ENCODE data around the gene LMNTD1. TPM values are rescaled to one million over a fixed set of nuclear protein-coding genes. Genes with fewer than 3 reads are reported as not detected.

Gene LMNTD1
- total and polyA plus RNA-seq, 2 of the 4 experiments (the other 2 are of a cell fraction), result 1.5 to 4.3 TPM

DNA sequence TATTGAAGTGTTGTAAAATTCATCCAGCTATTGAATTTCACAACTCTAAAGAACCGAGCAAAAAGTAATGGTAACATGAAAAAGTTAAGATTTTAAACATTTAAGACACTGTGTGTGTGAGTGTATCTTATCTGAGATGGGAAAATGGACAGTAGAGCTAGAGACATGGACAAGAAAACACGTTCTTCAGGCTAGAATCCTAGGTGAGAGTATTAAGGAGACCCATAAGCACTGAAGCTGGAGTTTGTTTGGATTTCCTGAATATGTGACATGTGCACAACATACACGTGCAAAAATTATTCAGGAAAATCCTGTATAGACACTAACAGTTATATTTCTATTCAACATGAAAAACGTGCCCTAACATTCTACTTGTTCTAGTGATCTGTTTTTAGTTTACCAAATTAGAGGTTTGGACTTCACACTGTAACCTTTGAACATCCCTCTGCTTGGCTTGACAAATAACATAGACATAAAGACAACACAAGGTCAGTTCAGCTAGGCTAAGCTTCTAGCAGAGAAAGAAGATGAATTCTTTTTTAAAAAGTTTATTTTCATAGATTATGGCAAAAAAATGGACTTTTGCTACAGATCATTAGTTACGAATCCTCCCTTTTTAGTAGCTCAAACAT, 31.3 kb downstream of the LMNTD1 start:
- Histone ChIP-seq H4K5ac (ENCODE audit: low read depth, low read length) (no peak overlapping the region), H3K4me3 (ENCODE audit: insufficient read depth, low read depth, low read length) (no peak overlapping the region)
- POLR2A ChIA-PET (ENCODE audit: unreplicated experiment), result no interaction called here

More for the DNA sequence above, 31.3 kb downstream of the LMNTD1 start:
- Histone ChIP-seq H3K9ac (ENCODE audit: low read depth, low read length) (no peak overlapping the region), H2AK9ac (replicated peaks; ENCODE audit: low read depth, low read length, poor library complexity) (no peak overlapping the region), H3K27ac (ENCODE audit: insufficient read depth, low read length) (no peak overlapping the region), H2AFZ (replicated peaks; ENCODE audit: low read length, poor library complexity) (no peak overlapping the region), H3K36me3 (ENCODE audit: control insufficient read depth, insufficient read depth, low read length) (no peaks in the 10 kb centered on the region), H4K8ac (ENCODE audit: low read depth in 2 of 2, low read length in 2 of 2) (no peak overlapping the region), H4K20me1 (ENCODE audit: insufficient read depth, low read length) (no peaks in the 10 kb centered on the region), H3K4ac (ENCODE audit: low read depth, low read length) (no peak overlapping the region), H2BK5ac (ENCODE audit: low read depth, low read length, poor library complexity, severe bottlenecking) (no peak overlapping the region), H3K14ac (replicated peaks; ENCODE audit: low read depth, low read length) (no peak overlapping the region), H3K9me3 (ENCODE audit: control insufficient read depth, insufficient read depth, low read length) (no peaks in the 10 kb centered on the region), H2BK120ac (ENCODE audit: low read depth, low read length) (no peak overlapping the region), H2BK20ac (ENCODE audit: low read depth, low read length) (no peak overlapping the region), H4K91ac (ENCODE audit: insufficient read depth, low read depth, low read length) (no peak overlapping the region), H2BK15ac (ENCODE audit: low read depth, low read length) (no peak overlapping the region), H3K56ac (ENCODE audit: extremely low read depth, insufficient read depth, low read length) (no peak overlapping the region), H3K4me2 (ENCODE audit: low read depth, low read length) (no peak overlapping the region), H3K23ac (ENCODE audit: low read depth, low read length) (no peak overlapping the region), H3K18ac (ENCODE audit: low read depth, low read length) (no peak overlapping the region), H3K79me1 (ENCODE audit: low read depth in 1 of 2, low read length in 2 of 2) (no peaks in the 10 kb centered on the region), H2AK5ac (ENCODE audit: low read depth, low read length) (no peak overlapping the region), H3K9me1 (ENCODE audit: insufficient read depth, low read length) (peaks cover 3% of the 10 kb centered on the region; the same call in 1 of the 2 replicates), H3K27me3 (ENCODE audit: control insufficient read depth, insufficient read depth, low read length) (no peaks in the 10 kb centered on the region), H3K4me1 (ENCODE audit: control insufficient read depth, insufficient read depth, low read length) (peaks cover 2% of the 10 kb centered on the region; the same call in 1 of the 2 replicates)
- ATAC-seq (ENCODE audit: low read depth) (no peak), DNase-seq (no peak)
- dilution Hi-C loops (cut with HindIII; ENCODE audit: low sequenced_read_pairs, unreplicated experiment) (no loop called here), intact Hi-C loops (cut with micrococcal nuclease) (no loop called here), in situ Hi-C loops (cut with MboI; ENCODE audit: low sequenced_read_pairs) (no loop called here)
- BruUV-seq (replicated peaks), result no TSS peak
- no CpG with 5 or more reads among the region's 5 CpGs for WGBS, 2 experiments (ENCODE audit: extremely low coverage in 2 of 2, insufficient read length in 1 of 2)
- no peak for TF ChIP-seq MAFK (IDR thresholded peaks at IDR 0.05; ENCODE audit: low read depth, low read length)
- no peak for TF ChIP-seq BHLHE40 (IDR thresholded peaks at IDR 0.05; ENCODE audit: low read depth, low read length)
- TF ChIP-seq SMC3 (IDR thresholded peaks at IDR 0.05; ENCODE audit: low read depth, low read length), result no peak
- no peak for TF ChIP-seq CHD1 (IDR thresholded peaks at IDR 0.05; ENCODE audit: low read depth, low read length)
- TF ChIP-seq, protein P1, sequence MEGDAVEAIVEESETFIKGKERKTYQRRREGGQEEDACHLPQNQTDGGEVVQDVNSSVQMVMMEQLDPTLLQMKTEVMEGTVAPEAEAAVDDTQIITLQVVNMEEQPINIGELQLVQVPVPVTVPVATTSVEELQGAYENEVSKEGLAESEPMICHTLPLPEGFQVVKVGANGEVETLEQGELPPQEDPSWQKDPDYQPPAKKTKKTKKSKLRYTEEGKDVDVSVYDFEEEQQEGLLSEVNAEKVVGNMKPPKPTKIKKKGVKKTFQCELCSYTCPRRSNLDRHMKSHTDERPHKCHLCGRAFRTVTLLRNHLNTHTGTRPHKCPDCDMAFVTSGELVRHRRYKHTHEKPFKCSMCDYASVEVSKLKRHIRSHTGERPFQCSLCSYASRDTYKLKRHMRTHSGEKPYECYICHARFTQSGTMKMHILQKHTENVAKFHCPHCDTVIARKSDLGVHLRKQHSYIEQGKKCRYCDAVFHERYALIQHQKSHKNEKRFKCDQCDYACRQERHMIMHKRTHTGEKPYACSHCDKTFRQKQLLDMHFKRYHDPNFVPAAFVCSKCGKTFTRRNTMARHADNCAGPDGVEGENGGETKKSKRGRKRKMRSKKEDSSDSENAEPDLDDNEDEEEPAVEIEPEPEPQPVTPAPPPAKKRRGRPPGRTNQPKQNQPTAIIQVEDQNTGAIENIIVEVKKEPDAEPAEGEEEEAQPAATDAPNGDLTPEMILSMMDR (conservative IDR thresholded peaks at IDR 0.05; ENCODE audit: low read depth, low read length), result no peak
- no peak for TF ChIP-seq MAZ (IDR thresholded peaks at IDR 0.05; ENCODE audit: borderline replicate concordance, low read depth, low read length)
- TF ChIP-seq NFE2L2 (IDR thresholded peaks at IDR 0.05; ENCODE audit: low read depth, low read length), result no peak
- TF ChIP-seq, protein P2, sequence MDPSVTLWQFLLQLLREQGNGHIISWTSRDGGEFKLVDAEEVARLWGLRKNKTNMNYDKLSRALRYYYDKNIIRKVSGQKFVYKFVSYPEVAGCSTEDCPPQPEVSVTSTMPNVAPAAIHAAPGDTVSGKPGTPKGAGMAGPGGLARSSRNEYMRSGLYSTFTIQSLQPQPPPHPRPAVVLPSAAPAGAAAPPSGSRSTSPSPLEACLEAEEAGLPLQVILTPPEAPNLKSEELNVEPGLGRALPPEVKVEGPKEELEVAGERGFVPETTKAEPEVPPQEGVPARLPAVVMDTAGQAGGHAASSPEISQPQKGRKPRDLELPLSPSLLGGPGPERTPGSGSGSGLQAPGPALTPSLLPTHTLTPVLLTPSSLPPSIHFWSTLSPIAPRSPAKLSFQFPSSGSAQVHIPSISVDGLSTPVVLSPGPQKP (IDR thresholded peaks at IDR 0.05; ENCODE audit: borderline replicate concordance, low read depth, low read length), result no peak
- TF ChIP-seq FOS (IDR thresholded peaks at IDR 0.05; ENCODE audit: low read depth, low read length), result no peak
- no peak for TF ChIP-seq CEBPB (IDR thresholded peaks at IDR 0.05; ENCODE audit: low read depth, low read length)
- TF ChIP-seq POLR2A (IDR thresholded peaks at IDR 0.05; ENCODE audit: low read depth, low read length), result no peak
- CTCF ChIA-PET, result interaction anchor here (0.7 kb wide), 1 partner anchor 477 kb away, joined by 3 read pairs; no protein-coding TSS in a partner anchor

All from IMR-90 (cell line).